GM19193 (cell line): Measurements from ENCODE around the gene PHACTR2.

ENCODE experiments used
- POLR2A ChIP-seq: IDR thresholded peaks from 4 replicates; pipeline ENCODE4 v1.6.1; 2011; ENCODE audit not compliant: insufficient read depth, insufficient read length; ENCODE audit errors: extremely low read depth

PHACTR2 gene

DNA sequence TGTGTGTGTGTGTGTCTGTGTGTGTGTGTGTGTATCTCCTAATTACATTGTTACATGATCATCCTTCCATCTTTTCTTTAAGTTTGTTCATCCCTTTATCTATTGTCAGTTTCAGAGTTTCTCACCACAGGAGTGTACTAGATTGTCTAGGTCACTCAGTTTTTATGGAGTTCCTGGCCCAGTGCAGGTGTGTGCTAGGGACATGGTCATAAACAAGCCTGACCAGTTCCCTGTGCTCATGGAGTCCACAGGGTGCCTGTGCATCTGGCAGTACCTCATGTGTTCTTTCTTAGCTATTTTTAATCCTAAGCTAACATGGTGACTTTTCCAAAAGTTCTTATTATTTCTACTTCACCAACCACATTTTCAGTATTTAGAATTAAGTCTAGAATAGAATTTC is 43.9 kb downstream of the PHACTR2 start:
- TF ChIP-seq POLR2A, result no peak

DNA sequence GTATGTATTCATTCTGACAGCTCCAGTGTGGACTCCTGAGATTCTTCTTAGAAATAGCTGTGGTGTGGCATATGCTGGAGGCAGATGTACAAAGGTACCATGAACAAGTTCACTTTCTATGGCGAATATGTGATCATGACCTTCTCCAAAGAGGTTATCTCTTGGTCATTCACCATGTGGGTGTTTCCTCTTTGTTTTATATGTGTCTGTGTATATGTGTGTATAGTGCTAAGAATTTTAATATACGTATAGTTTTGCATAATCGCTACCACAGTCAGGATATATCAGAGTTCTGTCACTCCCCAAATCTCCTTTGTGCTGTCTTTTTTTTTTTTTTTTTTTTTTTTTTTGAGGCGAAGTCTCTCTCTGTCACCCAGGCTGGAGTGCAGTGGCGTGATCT is 47.1 kb downstream of the PHACTR2 start:
- TF ChIP-seq POLR2A, result no peak

DNA sequence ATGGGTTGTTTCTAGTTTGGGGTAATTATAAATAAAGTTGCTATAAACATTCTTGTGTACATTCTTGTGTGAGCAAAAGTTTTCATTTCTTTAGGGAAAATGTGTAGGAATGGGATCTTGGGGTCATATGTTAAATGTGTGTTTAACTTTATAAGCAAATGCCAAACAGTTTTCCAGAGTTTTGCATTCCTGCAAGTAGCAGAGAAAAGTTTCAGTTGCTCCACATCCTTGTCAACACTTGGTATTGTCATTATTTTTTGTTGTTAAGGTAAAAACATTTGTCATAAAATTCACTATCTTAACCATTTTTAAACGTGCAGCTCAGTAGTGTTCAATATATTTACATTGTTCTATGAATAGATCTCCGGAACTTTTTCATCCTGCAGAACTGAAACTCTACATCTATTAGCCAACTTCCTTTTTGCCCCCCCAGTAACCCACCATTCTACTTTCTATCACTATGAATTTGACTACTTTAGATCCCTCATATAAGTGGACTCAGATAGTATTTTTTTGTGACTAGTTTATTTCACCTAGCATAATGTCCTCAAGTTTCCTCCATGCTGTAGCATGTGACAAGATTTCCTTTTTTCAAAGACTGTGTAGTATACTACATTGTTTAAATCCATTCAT is 48.4 kb downstream of the PHACTR2 start:
- TF ChIP-seq POLR2A, result no peak

DNA sequence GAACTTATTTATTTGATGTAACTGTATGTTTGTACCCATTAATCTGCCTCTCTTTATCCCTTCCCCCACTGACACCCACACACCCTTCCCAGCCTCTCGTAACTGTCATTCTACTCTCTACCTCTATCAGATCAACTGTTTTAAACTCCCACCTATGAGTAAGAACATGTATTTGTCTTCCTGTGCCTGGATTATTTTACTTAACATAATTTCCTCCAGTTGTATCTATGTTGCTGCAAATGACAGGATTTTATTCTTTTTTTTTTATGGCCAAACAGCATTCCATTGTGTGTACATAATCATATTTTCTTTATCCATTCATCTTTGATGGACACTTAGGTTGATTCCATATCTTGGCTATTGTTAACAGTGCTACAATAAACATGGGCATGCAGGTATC is 49.3 kb downstream of the PHACTR2 start:
- no peak for TF ChIP-seq POLR2A

- TF ChIP-seq POLR2A, result no peak
Observed at GRCh38 chr6:143731789-143732188, 54.0 kb downstream of the PHACTR2 start.

DNA sequence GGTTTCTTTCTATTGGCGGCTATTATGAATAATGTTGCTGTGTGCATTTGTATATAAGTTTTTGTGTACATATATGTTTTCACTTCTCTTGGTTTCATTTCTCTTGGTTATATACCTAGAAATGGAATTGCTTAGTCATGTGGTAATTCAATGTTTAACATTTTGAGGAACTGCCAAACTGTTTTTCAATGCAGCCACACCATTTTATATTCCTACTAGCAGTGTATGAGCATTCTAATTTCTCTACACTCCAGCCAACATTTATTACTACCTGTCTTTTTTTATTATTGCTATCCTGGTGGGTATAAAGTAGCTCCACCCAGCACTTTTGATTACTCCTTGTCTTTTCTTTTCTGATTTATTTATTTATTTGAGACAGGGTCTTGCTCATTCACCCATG is 54.8 kb downstream of the PHACTR2 start:
- no peak for TF ChIP-seq POLR2A

DNA sequence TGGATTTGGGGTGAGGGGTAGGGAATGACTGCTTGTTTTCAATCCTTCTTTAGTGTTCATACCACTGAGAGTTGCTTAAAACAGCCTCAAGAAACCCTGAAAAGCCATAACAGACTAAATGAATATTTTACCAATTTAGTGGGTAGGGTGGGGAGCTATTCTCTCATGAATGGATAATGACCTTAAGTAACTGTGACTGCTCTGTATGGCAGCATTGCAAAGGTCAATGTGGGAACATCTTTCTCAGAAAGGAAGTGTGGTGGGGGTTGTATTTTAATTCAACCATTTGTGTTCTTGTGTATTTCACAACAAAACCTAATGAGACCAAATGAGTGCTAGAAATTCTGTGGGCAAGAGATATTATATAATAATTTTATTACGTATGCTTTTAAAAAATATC is 55.7 kb downstream of the PHACTR2 start:
- TF ChIP-seq POLR2A, result no peak

GRCh38 chr6:143734641-143735063 is 56.9 kb downstream of the PHACTR2 start:
- TF ChIP-seq POLR2A, result no peak

GRCh38 chr6:143739341-143739851 is 61.6 kb downstream of the PHACTR2 start:
- no peak for TF ChIP-seq POLR2A

DNA sequence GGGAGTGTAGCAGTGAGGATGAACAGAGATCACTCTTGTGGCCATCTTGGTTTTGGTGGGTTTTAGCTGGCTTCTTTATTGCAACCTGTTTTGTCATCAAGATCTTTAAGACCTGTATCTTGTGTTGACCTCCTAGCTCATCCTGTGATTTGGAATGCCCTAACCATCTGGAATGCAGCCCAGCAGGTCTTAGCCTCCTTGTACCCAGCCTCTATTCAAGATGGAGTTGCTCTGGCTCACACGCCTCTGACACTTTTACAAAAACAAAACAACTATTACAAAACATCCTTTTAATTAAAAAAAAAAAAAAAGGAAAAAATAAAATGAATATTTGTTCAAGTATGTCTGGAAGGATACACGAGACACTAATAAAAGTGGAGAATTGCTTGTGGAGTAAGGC is 62.4 kb downstream of the PHACTR2 start:
- no peak for TF ChIP-seq POLR2A

- no peak for TF ChIP-seq POLR2A
Observed at GRCh38 chr6:143741480-143741879, 63.7 kb downstream of the PHACTR2 start.

- no peak for TF ChIP-seq POLR2A
Observed at GRCh38 chr6:143742070-143742954, 64.5 kb downstream of the PHACTR2 start.

GRCh38 chr6:143742955-143743255 is 65.1 kb downstream of the PHACTR2 start:
- no peak for TF ChIP-seq POLR2A

- no peak for TF ChIP-seq POLR2A
Observed at GRCh38 chr6:143743301-143744166, 65.8 kb downstream of the PHACTR2 start.

GRCh38 chr6:143744551-143745165 is 66.9 kb downstream of the PHACTR2 start:
- TF ChIP-seq POLR2A, result no peak
